ENCODE data around the gene SYTL4.

GRCh38 chrX:100647095-100647494 is 84.8 kb downstream of the SYTL4 start:
- TF ChIP-seq ZNF311 (tag by site-specific recombination; IDR thresholded peaks at IDR 0.05; ENCODE audit: borderline replicate concordance) = no peak
- TF ChIP-seq ZNF433 (tag by site-specific recombination; IDR thresholded peaks at IDR 0.05; ENCODE audit: low read depth) = no peak
- no peak for TF ChIP-seq ZNF639 (tag by site-specific recombination; IDR thresholded peaks at IDR 0.05)
- TF ChIP-seq CTCF (tag by site-specific recombination; IDR thresholded peaks at IDR 0.05) = no peak
- TF ChIP-seq ZNF398 (tag by site-specific recombination; IDR thresholded peaks at IDR 0.05) = no peak
- no peak for TF ChIP-seq ZFP3 (tag by site-specific recombination; IDR thresholded peaks at IDR 0.05; ENCODE audit: low read depth)
- no peak for TF ChIP-seq ZNF585B (tag by site-specific recombination; IDR thresholded peaks at IDR 0.05)
- TF ChIP-seq ZNF366 (tag by site-specific recombination; conservative IDR thresholded peaks at IDR 0.05) = no peak
- no peak for TF ChIP-seq SP2 (tag by site-specific recombination; IDR thresholded peaks at IDR 0.05)
- TF ChIP-seq TCF7L2 (IDR thresholded peaks at IDR 0.05; ENCODE audit: borderline replicate concordance, low read depth, low read length) = no peak
- no peak for TF ChIP-seq ZNF221 (tag by site-specific recombination; IDR thresholded peaks at IDR 0.05; ENCODE audit: borderline replicate concordance)
- TF ChIP-seq ZNF530 (tag by site-specific recombination; IDR thresholded peaks at IDR 0.05; ENCODE audit: low read depth) = no peak

Measured in HEK293 (cell line).